ENCODE data around the gene USP4.

DNA sequence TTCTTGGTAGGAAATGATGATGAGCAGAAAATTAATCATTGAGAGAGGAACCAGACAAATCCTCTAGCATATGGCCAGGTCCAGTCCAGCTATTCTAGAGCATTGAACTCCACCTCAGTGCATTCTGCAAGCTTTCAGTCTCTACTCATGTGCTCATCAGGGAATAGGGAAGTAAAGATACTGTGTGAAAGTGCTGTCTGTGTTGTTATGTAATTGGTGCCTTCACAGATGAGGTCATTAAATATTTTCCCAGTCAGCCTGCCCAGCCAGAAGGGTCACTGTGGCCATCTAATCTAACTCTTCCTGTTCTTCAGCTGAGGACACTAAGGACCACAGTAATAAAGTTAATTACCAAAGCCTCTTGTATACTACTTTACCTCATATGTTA is 91.0 kb downstream of the USP4 start:
- TF ChIP-seq CTCF (IDR thresholded peaks at IDR 0.05; ENCODE audit: low read depth, low read length) = no peak
- TF ChIP-seq POLR2A (IDR thresholded peaks at IDR 0.05; ENCODE audit: extremely low read depth, insufficient read length) = no peak
- TF ChIP-seq, protein P1, sequence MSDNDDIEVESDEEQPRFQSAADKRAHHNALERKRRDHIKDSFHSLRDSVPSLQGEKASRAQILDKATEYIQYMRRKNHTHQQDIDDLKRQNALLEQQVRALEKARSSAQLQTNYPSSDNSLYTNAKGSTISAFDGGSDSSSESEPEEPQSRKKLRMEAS (IDR thresholded peaks at IDR 0.05; ENCODE audit: low read depth, low read length) = peak; percentile 65; the same call in 1 of the 2 replicates
- peak; percentile 70 for TF ChIP-seq MYC (IDR thresholded peaks at IDR 0.05; ENCODE audit: low read depth, low read length)

Data from NB4 (cell line).